HepG2 (cell line): ENCODE results near the gene NPW. TPM values are rescaled to one million over a fixed set of nuclear protein-coding genes. Genes with fewer than 3 reads are reported as not detected.
A peak's percentile ranks its signal among the peaks of the same experiment; 100 is the strongest.

Experiments used
- ATRX ChIP-seq: sonication (generic); formaldehyde crosslinking; IDR thresholded peaks from 2 replicates; pipeline ENCODE4 v1.4.0; 2020; ENCODE audit warnings: missing genetic modification reagents, borderline replicate concordance
- ELF3 ChIP-seq: IDR thresholded peaks from 2 replicates; pipeline ENCODE4 v1.6.1; 2016; ENCODE audit warnings: missing genetic modification reagents, missing compliant biosample characterization
- ESRRA ChIP-seq: sonication (generic); formaldehyde crosslinking; IDR thresholded peaks from 2 replicates; pipeline ENCODE4 v1.5.1; 2020; ENCODE audit warnings: mild to moderate bottlenecking, low read depth, missing genetic modification reagents
- GABPA ChIP-seq, 2 experiments: IDR thresholded peaks; 2 replicates each; pipeline ENCODE4 v1.6.1; 2011 to 2016; ENCODE audit warnings: low read depth in 2 of 2, low read length in 1 of 2, missing biosample characterization in 1 of 2, missing genetic modification characterization in 1 of 2
- HOXA9 ChIP-seq: sonication (generic); formaldehyde crosslinking; IDR thresholded peaks from 2 replicates; pipeline ENCODE4 v1.8.1; 2022; ENCODE audit warnings: missing genetic modification reagents, mild to moderate bottlenecking, moderate library complexity, borderline replicate concordance
- KLF16 ChIP-seq, 2 experiments: sonication (generic) in 1 of 2; formaldehyde crosslinking in 1 of 2; IDR thresholded peaks; 2 replicates each; pipeline versions ENCODE4 v1.6.1 to v1.8.0; 2016 to 2023; ENCODE audit warnings: missing genetic modification reagents in 2 of 2, missing compliant biosample characterization in 1 of 2
- NFRKB ChIP-seq: fragments of 450-650 bp; IDR thresholded peaks from 2 replicates; pipeline ENCODE4 v1.6.1; 2017
- NR2C2 ChIP-seq: sonication (generic); formaldehyde crosslinking; IDR thresholded peaks from 2 replicates; pipeline ENCODE4 v1.4.0; 2020; ENCODE audit warnings: missing genetic modification reagents, mild to moderate bottlenecking, moderate library complexity, borderline replicate concordance
- RXRA ChIP-seq: sonication (generic); formaldehyde crosslinking; IDR thresholded peaks from 2 replicates; pipeline ENCODE4 v1.5.1; 2020; ENCODE audit warnings: missing genetic modification reagents
- SMAD9 ChIP-seq: sonication (generic); formaldehyde crosslinking; IDR thresholded peaks from 2 replicates; pipeline ENCODE4 v1.5.1; 2020; ENCODE audit warnings: mild to moderate bottlenecking, missing genetic modification reagents
- SPEN ChIP-seq: sonication (generic); formaldehyde crosslinking; IDR thresholded peaks from 2 replicates; pipeline ENCODE4 v1.5.1; 2020; ENCODE audit warnings: low read depth, mild to moderate bottlenecking, missing genetic modification reagents
- TBP ChIP-seq: sonication (generic); formaldehyde crosslinking; IDR thresholded peaks from 2 replicates; pipeline ENCODE4 v1.5.0; 2020; ENCODE audit warnings: missing genetic modification reagents
- U2AF2 ChIP-seq: fragments of 200-400 bp; formaldehyde crosslinking; IDR thresholded peaks from 2 replicates; pipeline ENCODE4 v1.6.1; 2017; ENCODE audit warnings: low read depth, mild to moderate bottlenecking, low read length
- ZFX ChIP-seq: sonication (generic); formaldehyde crosslinking; IDR thresholded peaks from 2 replicates; pipeline ENCODE4 v1.4.0; 2020; ENCODE audit warnings: mild to moderate bottlenecking, low read depth, missing genetic modification reagents, moderate library complexity
- ZNF354B ChIP-seq: sonication (generic); formaldehyde crosslinking; IDR thresholded peaks from 2 replicates; pipeline ENCODE4 v1.8.0; 2022; ENCODE audit warnings: mild to moderate bottlenecking, missing genetic modification reagents
- ZNF556 ChIP-seq: sonication (generic); formaldehyde crosslinking; IDR thresholded peaks from 2 replicates; pipeline ENCODE4 v1.4.0; 2020; ENCODE audit warnings: mild to moderate bottlenecking, missing genetic modification reagents, borderline replicate concordance
- ZSCAN30 ChIP-seq: sonication (generic); formaldehyde crosslinking; IDR thresholded peaks from 2 replicates; pipeline ENCODE4 v1.5.0; 2020; ENCODE audit warnings: mild to moderate bottlenecking, missing genetic modification reagents
- polyA plus RNA-seq, 8 experiments: library from polyadenylated mRNA; depleted of rRNA in 3 of 8; stranded (reverse) in 7 of 8; unstranded in 1 of 8; fragments of >200 nt; fragmentation: Illumina TruSeq in 4 of 8; extraction: Trizol in 4 of 8; gene quantifications; 2 replicates each; pipeline versions ENCODE4 v1.2.1 to v1.2.3, GENCODE V29; 2011 to 2016; ENCODE audit warnings: low read depth in 4 of 8, missing spikeins in 1 of 8, mixed read lengths in 1 of 8; ENCODE audit not compliant: insufficient read depth in 1 of 8
- total RNA-seq, 5 experiments: library from RNA; depleted of rRNA; stranded (reverse); fragments of >200 nt; fragmentation: Illumina TruSeq; extraction: Trizol; gene quantifications; 2 replicates each; pipeline ENCODE4 v1.2.3, GENCODE V29; 2016; ENCODE audit warnings: low read depth in 1 of 5
- TF ChIP-seq, protein P1 (sequence below): sonication (generic); formaldehyde crosslinking; IDR thresholded peaks from 2 replicates; pipeline ENCODE4 v1.8.0; 2023; ENCODE audit warnings: mild to moderate bottlenecking, missing genetic modification reagents
- TF ChIP-seq, protein P2 (sequence below): sonication (generic); formaldehyde crosslinking; IDR thresholded peaks from 2 replicates; pipeline ENCODE4 v1.4.0; 2020; ENCODE audit warnings: missing genetic modification reagents
- TF ChIP-seq, protein P3 (sequence below): IDR thresholded peaks from 2 replicates; pipeline ENCODE4 v1.6.1; 2016; ENCODE audit warnings: missing compliant biosample characterization, missing genetic modification reagents, borderline replicate concordance
- TF ChIP-seq, protein P4 (sequence below): IDR thresholded peaks from 2 replicates; pipeline ENCODE4 v1.6.1; 2016; ENCODE audit warnings: mild to moderate bottlenecking

Gene NPW
- total and polyA plus RNA-seq, 2 of the 13 experiments (the other 11 are each of a cell fraction or from before 2014, with no cell fraction given) = 0.24 to 0.97 TPM

DNA sequence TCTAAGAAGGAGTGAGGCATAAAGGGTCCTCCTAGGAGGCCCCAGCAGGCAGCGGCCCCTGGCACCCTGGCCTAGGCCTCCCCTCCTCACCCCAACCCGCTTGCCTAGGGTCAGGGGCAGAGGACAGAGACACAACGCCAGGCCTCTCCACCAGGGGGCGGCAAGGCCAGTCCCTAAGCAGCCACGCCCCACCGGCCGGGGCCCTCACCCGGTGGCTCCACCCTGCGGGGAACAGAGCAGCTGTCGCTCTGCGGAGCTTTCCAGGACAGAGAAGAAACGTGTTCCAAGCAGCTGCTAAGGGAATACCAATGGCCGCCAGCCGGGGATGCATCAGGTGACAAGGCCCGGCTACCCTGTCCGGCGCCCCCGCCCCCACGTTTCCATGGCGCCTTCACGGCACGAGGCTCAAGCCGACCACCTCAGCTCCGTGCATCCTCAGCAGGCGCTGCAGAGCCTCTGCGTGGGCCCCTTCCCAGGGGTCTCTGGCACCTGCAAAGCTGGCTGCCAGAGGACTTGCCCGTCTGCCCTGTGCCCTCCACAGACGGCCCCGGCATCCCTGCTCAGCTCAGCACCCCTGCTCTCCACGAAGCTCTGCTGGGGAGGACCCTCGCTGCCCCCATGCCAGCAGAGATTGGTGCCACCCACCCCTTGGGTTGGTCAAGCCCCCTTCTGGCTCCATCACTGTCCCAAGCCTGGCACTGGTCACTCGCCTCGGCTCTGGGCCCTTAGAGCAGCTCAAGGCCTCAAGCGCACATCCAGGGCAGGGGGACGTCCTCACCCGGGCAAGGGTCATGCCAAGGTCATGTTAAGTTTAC lies 15.6 kb upstream of the NPW start (continued):
- TF ChIP-seq, protein P1, sequence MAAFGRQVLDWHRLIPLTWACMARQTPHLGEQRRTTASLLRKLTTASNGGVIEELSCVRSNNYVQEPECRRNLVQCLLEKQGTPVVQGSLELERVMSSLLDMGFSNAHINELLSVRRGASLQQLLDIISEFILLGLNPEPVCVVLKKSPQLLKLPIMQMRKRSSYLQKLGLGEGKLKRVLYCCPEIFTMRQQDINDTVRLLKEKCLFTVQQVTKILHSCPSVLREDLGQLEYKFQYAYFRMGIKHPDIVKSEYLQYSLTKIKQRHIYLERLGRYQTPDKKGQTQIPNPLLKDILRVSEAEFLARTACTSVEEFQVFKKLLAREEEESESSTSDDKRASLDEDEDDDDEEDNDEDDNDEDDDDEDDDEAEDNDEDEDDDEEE = no peak
- no peak for TF ChIP-seq ESRRA (CRISPR knock-in tag)
- peak; percentile 37; the same call in 1 of the 2 replicates for TF ChIP-seq NR2C2 (CRISPR knock-in tag)
- TF ChIP-seq RXRA = no peak; the same call in 1 of the 2 replicates
- TF ChIP-seq ELF3 (CRISPR knock-in tag) = peak; percentile 37; the same call in 1 of the 2 replicates
- TF ChIP-seq KLF16 (CRISPR knock-in tag; IDR thresholded peaks at IDR 0.05) = peak in 1 of 2 experiments; percentile 94; a peak in 2 of 4 replicates
- TF ChIP-seq ZFX (CRISPR knock-in tag) = peak; percentile 83
- TF ChIP-seq ZNF556 = no peak
- TF ChIP-seq ATRX (CRISPR knock-in tag) = no peak
- no peak for TF ChIP-seq U2AF2
- TF ChIP-seq ZNF354B (CRISPR knock-in tag) = no peak
- TF ChIP-seq, protein P2, sequence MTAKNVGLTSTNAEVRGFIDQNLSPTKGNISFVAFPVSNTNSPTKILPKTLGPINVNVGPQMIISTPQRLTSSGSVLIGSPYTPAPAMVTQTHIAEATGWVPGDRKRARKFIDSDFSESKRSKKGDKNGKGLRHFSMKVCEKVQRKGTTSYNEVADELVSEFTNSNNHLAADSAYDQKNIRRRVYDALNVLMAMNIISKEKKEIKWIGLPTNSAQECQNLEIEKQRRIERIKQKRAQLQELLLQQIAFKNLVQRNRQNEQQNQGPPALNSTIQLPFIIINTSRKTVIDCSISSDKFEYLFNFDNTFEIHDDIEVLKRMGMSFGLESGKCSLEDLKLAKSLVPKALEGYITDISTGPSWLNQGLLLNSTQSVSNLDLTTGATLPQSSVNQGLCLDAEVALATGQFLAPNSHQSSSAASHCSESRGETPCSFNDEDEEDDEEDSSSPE = no peak
- TF ChIP-seq SPEN (CRISPR knock-in tag) = peak; percentile 49; the same call in 1 of the 2 replicates
- no peak for TF ChIP-seq GABPA (IDR thresholded peaks at IDR 0.05; ENCODE audit: low read depth, low read length)
- peak; percentile 55; the same call in 1 of the 2 replicates for TF ChIP-seq GABPA (CRISPR knock-in tag; IDR thresholded peaks at IDR 0.05; ENCODE audit: low read depth)
- TF ChIP-seq SMAD9 (CRISPR knock-in tag) = no peak
- TF ChIP-seq, protein P3, sequence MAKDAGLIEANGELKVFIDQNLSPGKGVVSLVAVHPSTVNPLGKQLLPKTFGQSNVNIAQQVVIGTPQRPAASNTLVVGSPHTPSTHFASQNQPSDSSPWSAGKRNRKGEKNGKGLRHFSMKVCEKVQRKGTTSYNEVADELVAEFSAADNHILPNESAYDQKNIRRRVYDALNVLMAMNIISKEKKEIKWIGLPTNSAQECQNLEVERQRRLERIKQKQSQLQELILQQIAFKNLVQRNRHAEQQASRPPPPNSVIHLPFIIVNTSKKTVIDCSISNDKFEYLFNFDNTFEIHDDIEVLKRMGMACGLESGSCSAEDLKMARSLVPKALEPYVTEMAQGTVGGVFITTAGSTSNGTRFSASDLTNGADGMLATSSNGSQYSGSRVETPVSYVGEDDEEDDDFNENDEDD (CRISPR knock-in tag) = 0 out of 2 replicates have a peak, but pooled peaks have one; percentile 16
- TF ChIP-seq HOXA9 (CRISPR knock-in tag) = no peak
- TF ChIP-seq, protein P4, sequence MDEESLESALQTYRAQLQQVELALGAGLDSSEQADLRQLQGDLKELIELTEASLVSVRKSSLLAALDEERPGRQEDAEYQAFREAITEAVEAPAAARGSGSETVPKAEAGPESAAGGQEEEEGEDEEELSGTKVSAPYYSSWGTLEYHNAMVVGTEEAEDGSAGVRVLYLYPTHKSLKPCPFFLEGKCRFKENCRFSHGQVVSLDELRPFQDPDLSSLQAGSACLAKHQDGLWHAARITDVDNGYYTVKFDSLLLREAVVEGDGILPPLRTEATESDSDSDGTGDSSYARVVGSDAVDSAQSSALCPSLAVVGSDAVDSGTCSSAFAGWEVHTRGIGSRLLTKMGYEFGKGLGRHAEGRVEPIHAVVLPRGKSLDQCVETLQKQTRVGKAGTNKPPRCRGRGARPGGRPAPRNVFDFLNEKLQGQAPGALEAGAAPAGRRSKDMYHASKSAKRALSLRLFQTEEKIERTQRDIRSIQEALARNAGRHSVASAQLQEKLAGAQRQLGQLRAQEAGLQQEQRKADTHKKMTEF (CRISPR knock-in tag) = peak; percentile 78
- TF ChIP-seq ZSCAN30 (CRISPR knock-in tag) = no peak
- TF ChIP-seq TBP (CRISPR knock-in tag) = no peak
- no peak for TF ChIP-seq NFRKB
